MCF 10A (cell line): ENCODE measurements around the gene TNS1. TPM values are rescaled to one million over a fixed set of nuclear protein-coding genes. Genes with fewer than 3 reads are reported as not detected.

Experiments used
- BruUV-seq: library from RNA; stranded (reverse); fragments of 400-500 nt; replicated peaks from 2 replicates; lab custom pipeline; 2021; lab: Mats Ljungman, UMichigan
- CTCF ChIA-PET: fragments of 300-600 bp; sonication (Branson Sonifier 250); formaldehyde crosslinking; extraction: SDS; loops from one replicate; lab custom pipeline; 2021; ENCODE audit warnings: antibody characterized with exemption, inconsistent platforms; lab: Yijun Ruan, JAX
- POLR2A ChIA-PET: fragments of 300-600, 350-650 bp; sonication (Branson Sonifier 250); formaldehyde crosslinking; extraction: SDS; loops from one replicate; lab custom pipeline; 2020; ENCODE audit warnings: antibody characterized with exemption, inconsistent platforms; lab: Yijun Ruan, JAX
- DNase-seq: peaks from one replicate; pipeline ENCODE4 v3.0.0-alpha.2; 2018; ENCODE audit not compliant: unreplicated experiment
- H3K27ac Mint-ChIP-seq: one replicate; pipeline ENCODE4 v1.8.0; 2022; ENCODE audit warnings: mild to moderate bottlenecking, low read depth, mixed read lengths; ENCODE audit not compliant: unreplicated experiment
- H3K27me3 Mint-ChIP-seq: one replicate; pipeline ENCODE4 v1.8.0; 2022; ENCODE audit warnings: mixed read lengths; ENCODE audit not compliant: insufficient read depth, unreplicated experiment
- H3K36me3 Mint-ChIP-seq: one replicate; pipeline ENCODE4 v1.8.0; 2022; ENCODE audit warnings: mild to moderate bottlenecking, moderate library complexity, mixed read lengths; ENCODE audit not compliant: insufficient read depth, unreplicated experiment
- H3K4me1 Mint-ChIP-seq: one replicate; pipeline ENCODE4 v1.8.0; 2022; ENCODE audit warnings: mixed read lengths; ENCODE audit not compliant: insufficient read depth, unreplicated experiment
- H3K4me3 Mint-ChIP-seq: one replicate; pipeline ENCODE4 v1.8.0; 2022; ENCODE audit warnings: mild to moderate bottlenecking, moderate library complexity, mixed read lengths; ENCODE audit not compliant: unreplicated experiment
- H3K9me3 Mint-ChIP-seq: one replicate; pipeline ENCODE4 v1.8.0; 2022; ENCODE audit warnings: mixed read lengths; ENCODE audit not compliant: unreplicated experiment
- intact Hi-C: fragments of 100-400 bp; cut with micrococcal nuclease; formaldehyde crosslinking; loops from 2 replicates; pipeline ENCODE4 v1.14.1; 2022
- total RNA-seq: library from RNA; stranded (reverse); gene quantifications from 2 replicates; pipeline ENCODE4 v1.2.3, GENCODE V29; 2022
- TF ChIP-seq, protein P1 (sequence below): fragments of 200-600 bp; IDR thresholded peaks from one replicate; pipeline ENCODE4 v1.8.0; 2022; ENCODE audit warnings: antibody characterized with exemption, mild to moderate bottlenecking; ENCODE audit not compliant: unreplicated experiment

TNS1 gene
- total RNA-seq, 1 experiment from 2014 or later, result 3.3 TPM

DNA sequence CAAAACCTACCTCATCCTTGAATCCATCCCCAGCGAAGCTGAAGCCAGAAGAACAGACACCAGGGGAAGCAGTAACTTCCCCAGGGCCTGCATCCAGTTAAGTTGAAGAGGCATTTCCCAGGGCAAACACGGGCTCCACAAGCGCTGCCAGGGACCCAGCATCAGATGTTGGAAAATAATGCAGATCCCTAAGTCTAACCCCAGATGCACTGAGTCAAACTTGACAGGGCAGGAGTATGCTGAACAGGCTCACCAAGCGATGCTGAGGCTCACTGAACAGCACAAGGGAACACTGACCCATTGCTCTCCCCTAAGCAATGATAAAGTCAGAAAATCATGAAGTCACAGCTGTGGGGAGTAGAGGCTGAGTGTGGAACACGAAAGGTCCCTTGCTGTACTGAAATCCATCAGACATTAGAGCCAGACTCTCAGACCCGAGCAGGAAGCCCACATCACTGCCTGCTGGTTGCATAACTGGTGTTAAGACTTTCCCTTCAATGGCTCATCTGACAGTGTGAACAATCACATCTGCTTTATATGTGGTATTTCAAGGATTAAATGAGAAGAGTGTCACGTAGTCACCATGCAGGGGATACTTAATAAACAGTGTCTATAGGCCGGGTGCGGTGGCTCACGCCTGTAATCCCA, 36.2 kb downstream of the TNS1 start:
- no peaks in the 10 kb centered on the region for H3K4me1 Mint-ChIP-seq
- TF ChIP-seq, protein P1, sequence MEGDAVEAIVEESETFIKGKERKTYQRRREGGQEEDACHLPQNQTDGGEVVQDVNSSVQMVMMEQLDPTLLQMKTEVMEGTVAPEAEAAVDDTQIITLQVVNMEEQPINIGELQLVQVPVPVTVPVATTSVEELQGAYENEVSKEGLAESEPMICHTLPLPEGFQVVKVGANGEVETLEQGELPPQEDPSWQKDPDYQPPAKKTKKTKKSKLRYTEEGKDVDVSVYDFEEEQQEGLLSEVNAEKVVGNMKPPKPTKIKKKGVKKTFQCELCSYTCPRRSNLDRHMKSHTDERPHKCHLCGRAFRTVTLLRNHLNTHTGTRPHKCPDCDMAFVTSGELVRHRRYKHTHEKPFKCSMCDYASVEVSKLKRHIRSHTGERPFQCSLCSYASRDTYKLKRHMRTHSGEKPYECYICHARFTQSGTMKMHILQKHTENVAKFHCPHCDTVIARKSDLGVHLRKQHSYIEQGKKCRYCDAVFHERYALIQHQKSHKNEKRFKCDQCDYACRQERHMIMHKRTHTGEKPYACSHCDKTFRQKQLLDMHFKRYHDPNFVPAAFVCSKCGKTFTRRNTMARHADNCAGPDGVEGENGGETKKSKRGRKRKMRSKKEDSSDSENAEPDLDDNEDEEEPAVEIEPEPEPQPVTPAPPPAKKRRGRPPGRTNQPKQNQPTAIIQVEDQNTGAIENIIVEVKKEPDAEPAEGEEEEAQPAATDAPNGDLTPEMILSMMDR, result no peak
- no peak overlapping the region for H3K4me3 Mint-ChIP-seq

DNA sequence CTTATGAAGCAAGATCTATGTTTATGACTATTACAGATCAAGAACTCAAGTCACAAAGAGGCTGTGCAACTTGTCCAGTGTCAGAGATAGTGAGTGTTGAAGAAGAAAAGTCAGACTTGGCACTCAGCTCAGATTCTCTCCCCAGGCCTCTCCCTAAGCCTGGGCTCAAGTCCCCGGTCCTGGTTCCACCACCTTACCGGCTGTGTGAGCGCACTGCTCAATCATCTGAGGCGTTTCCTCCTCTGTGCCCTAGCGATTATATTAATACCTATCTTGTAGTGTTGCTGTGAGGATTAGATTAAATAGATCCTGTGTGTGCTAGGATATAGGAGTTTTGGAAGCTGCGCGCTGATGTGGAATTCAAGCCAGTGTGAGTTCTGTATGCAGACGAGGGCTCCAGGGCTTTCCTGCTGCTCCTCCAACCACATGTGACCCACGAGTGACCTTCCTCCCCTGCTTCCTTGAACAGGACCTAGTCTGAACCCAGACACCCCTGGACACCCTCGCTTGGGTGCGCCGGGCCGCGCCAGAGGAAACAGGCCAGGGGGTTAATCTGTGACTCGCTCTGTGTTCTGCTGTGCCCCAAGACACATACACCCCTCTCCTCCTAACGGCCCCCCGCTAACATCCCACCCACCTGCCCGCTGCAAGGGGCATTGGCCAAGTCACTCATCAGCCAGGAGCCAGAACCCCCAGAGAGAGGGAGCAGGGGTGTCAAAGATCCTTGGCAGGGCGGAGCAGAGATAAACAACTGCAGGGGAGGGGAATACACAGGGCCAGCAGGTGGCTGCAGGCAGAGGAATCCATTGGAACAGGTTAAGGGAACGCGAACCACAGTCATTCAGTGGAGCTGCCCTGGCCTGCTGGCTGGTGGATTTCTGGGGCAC, 38.3 kb downstream of the TNS1 start:
- no peak overlapping the region for H3K4me3 Mint-ChIP-seq

More for the DNA sequence above, 36.2 kb downstream of the TNS1 start:
- CTCF ChIA-PET, result interaction anchor here (0.8 to 1.4 kb wide), 2 partner anchors 23 to 180 kb away, joined by 3 to 4 read pairs; no protein-coding TSS in a partner anchor
- Mint-ChIP-seq H3K9me3 (no peaks in the 10 kb centered on the region), H3K27me3 (no peaks in the 10 kb centered on the region), H3K27ac (no peak overlapping the region), H3K36me3 (peaks cover 4% of the 10 kb centered on the region)
- POLR2A ChIA-PET, result no interaction called here
- DNase-seq, result no peak
- BruUV-seq, result no TSS peak
- intact Hi-C loops, result no loop called here

DNA sequence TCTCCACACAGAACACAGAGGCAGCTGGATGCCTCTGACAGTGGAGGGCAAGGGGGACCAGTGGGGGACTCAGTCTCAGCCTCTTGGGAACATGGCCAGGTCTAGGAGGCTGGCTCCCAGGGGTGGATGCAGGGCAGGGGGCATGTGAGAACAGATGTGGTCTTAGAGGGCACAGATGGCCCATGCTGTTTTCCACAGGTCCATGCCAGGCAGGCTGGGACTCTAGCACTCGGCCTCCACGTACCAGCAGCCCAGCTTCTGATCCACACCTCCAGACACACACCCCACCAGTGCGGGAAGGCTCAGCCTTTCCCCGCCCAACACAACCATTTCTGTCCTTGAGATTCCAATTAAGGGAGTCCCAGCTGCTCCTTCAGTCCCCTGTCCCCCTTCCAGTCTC, 42.4 kb downstream of the TNS1 start:
- no TSS peak for BruUV-seq
- intact Hi-C loops, result no loop called here
- no peak overlapping the region for H3K4me3 Mint-ChIP-seq
- H3K9me3 Mint-ChIP-seq, result no peaks in the 10 kb centered on the region
- POLR2A ChIA-PET, result no interaction called here
- no peaks in the 10 kb centered on the region for H3K36me3 Mint-ChIP-seq
- no peaks in the 10 kb centered on the region for H3K4me1 Mint-ChIP-seq
- no peak overlapping the region for H3K27ac Mint-ChIP-seq
- TF ChIP-seq, protein P1, result no peak
- peaks cover 14% of the 10 kb centered on the region for H3K27me3 Mint-ChIP-seq
- CTCF ChIA-PET, result interaction anchor here (0.6 to 1.0 kb wide), 2 partner anchors 12 to 33 kb away, joined by 3 read pairs; no protein-coding TSS in a partner anchor
- DNase-seq, result no peak

More for the DNA sequence above, 38.3 kb downstream of the TNS1 start:
- no peaks in the 10 kb centered on the region for H3K9me3 Mint-ChIP-seq
- POLR2A ChIA-PET, result interaction anchor here (0.5 to 0.7 kb wide), 2 partner anchors 138 to 180 kb away, joined by 3 read pairs; no protein-coding TSS in a partner anchor
- intact Hi-C loops, result no loop called here
- H3K27me3 Mint-ChIP-seq, result no peaks in the 10 kb centered on the region
- CTCF ChIA-PET, result interaction anchor here (1.4 to 1.7 kb wide), 3 partner anchors 23 to 176 kb away, joined by 3 to 8 read pairs (median 7); no protein-coding TSS in a partner anchor
- TF ChIP-seq, protein P1, result no peak
- no peaks in the 10 kb centered on the region for H3K4me1 Mint-ChIP-seq
- H3K27ac Mint-ChIP-seq, result no peak overlapping the region
- H3K36me3 Mint-ChIP-seq, result peaks cover 4% of the 10 kb centered on the region
- BruUV-seq, result no TSS peak
- no peak for DNase-seq

DNA sequence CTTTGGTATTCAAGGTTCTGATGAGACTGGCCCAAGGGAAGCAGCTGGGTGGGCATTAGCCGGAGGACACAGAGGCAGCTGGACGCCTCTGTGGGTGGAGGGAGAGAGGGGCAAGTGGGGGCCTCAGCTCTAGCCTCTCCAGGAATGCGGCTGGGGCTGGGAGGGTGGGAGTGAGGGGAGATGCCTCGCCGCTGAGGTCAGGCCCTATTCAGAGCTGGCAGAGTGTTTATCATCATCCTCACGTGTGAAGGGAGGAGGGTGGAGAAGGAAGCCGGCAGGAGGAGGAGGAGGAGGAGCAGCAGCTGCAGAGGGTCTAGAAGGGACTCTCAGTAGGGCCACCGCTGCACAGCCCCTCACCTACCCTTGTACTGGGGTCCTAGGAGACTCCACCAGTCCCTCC, 43.1 kb downstream of the TNS1 start:
- H3K27ac Mint-ChIP-seq, result no peak overlapping the region
- BruUV-seq, result no TSS peak
- no peak overlapping the region for H3K4me3 Mint-ChIP-seq
- ChIA-PET POLR2A (no interaction called here), CTCF (interaction anchor here (0.5 kb wide), 1 partner anchor 110 kb away, joined by 3 read pairs; no protein-coding TSS in a partner anchor)
- intact Hi-C loops, result no loop called here
- H3K9me3 Mint-ChIP-seq, result no peaks in the 10 kb centered on the region
- TF ChIP-seq, protein P1, result no peak
- peaks cover 15% of the 10 kb centered on the region for H3K27me3 Mint-ChIP-seq
- H3K36me3 Mint-ChIP-seq, result no peaks in the 10 kb centered on the region
- DNase-seq, result no peak
- H3K4me1 Mint-ChIP-seq, result no peaks in the 10 kb centered on the region
